ENCODE results near the gene TTLL5.
"Not testable (repeated sequence)": the region's sequence is repeated elsewhere in the genome, so short reads cannot be mapped to it uniquely, and the experiment has no call there.

Gene TTLL5

GRCh38 chr14:75835737-75836136 is 174.7 kb downstream of the TTLL5 start:
- DNase-seq = no peak

- no peak for DNase-seq
These were observed 176.2 kb downstream of the TTLL5 start for GRCh38 chr14:75837151-75837787.

GRCh38 chr14:75840911-75841310 is 179.9 kb downstream of the TTLL5 start:
- no peak for DNase-seq

GRCh38 chr14:75842551-75842950 is 181.5 kb downstream of the TTLL5 start:
- DNase-seq = no peak

GRCh38 chr14:75844486-75844885 is 183.4 kb downstream of the TTLL5 start:
- no peak for DNase-seq

GRCh38 chr14:75845136-75845804 is 184.2 kb downstream of the TTLL5 start:
- no peak for DNase-seq

GRCh38 chr14:75846694-75847093 is 185.6 kb downstream of the TTLL5 start:
- not testable (repeated sequence) for DNase-seq

- no peak for DNase-seq
These were observed 186.5 kb downstream of the TTLL5 start for GRCh38 chr14:75847584-75847983.

- no peak for DNase-seq
These were observed 187.3 kb downstream of the TTLL5 start for GRCh38 chr14:75848167-75848913.

GRCh38 chr14:75849300-75849895 is 188.4 kb downstream of the TTLL5 start:
- DNase-seq = no peak

GRCh38 chr14:75851574-75851866 is 190.5 kb downstream of the TTLL5 start:
- no peak for DNase-seq

GRCh38 chr14:75854111-75854799 is 193.2 kb downstream of the TTLL5 start:
- DNase-seq = no peak

GRCh38 chr14:75857199-75857598 is 196.2 kb downstream of the TTLL5 start:
- no peak for DNase-seq

GRCh38 chr14:75858362-75858761 is 197.3 kb downstream of the TTLL5 start:
- no peak for DNase-seq

GRCh38 chr14:75859746-75860145 is 198.7 kb downstream of the TTLL5 start:
- DNase-seq = no peak

- DNase-seq = no peak
These were observed 199.6 kb downstream of the TTLL5 start for GRCh38 chr14:75860561-75861160.

- DNase-seq = no peak
These were observed 200.1 kb downstream of the TTLL5 start for GRCh38 chr14:75861161-75861621.

GRCh38 chr14:75863221-75863620 is 202.2 kb downstream of the TTLL5 start:
- DNase-seq = no peak

GRCh38 chr14:75864352-75864751 is 203.3 kb downstream of the TTLL5 start:
- no peak for DNase-seq

GRCh38 chr14:75865531-75865930 is 204.5 kb downstream of the TTLL5 start:
- no peak for DNase-seq

- no peak for DNase-seq
These were observed 205.9 kb downstream of the TTLL5 start for GRCh38 chr14:75866970-75867369.

GRCh38 chr14:75871181-75871880 is 210.3 kb downstream of the TTLL5 start:
- no peak for DNase-seq
